Upper lobe of left lung (tissue), 6 donors: ENCODE data around the gene SKOR1. TPM values are rescaled to one million over a fixed set of nuclear protein-coding genes. Genes with fewer than 3 reads are reported as not detected.

Experiments
- ATAC-seq, 2 donors: fragments of 200-7000 bp; cut with Tn5 transposase; one replicate each; pipeline ENCODE4 v1.9.1; 2022; ENCODE audit warnings: mild to moderate bottlenecking in 2 of 2, moderate library complexity in 2 of 2; ENCODE audit not compliant: low FRiP score in 2 of 2
- DNase-seq, 2 donors: peaks; one replicate each; pipeline ENCODE4 v3.0.0-alpha.2; 2019 to 2020
- H3K27ac ChIP-seq, 4 donors: fragments of 200-600 bp; sonication (generic); one replicate each; pipeline ENCODE4 v1.5.1; 2016 to 2019
- H3K27me3 ChIP-seq, 4 donors: fragments of 200-600 bp; sonication (generic); one replicate each; pipeline ENCODE4 v1.5.1; 2017 to 2019
- H3K36me3 ChIP-seq, 4 donors: fragments of 200-600 bp; sonication (generic); one replicate each; pipeline ENCODE4 v1.5.1; 2016 to 2019
- H3K4me1 ChIP-seq, 4 donors: fragments of 200-600 bp; sonication (generic); one replicate each; pipeline ENCODE4 v1.5.1; 2018 to 2019
- H3K4me3 ChIP-seq, 4 donors: fragments of 200-600 bp; sonication (generic); one replicate each; pipeline ENCODE4 v1.5.1; 2017 to 2019; ENCODE audit warnings: mild to moderate bottlenecking in 2 of 4, moderate library complexity in 1 of 4
- H3K9me3 ChIP-seq, 4 donors: fragments of 200-600 bp; sonication (generic); one replicate each; pipeline ENCODE4 v1.5.1; 2018 to 2019
- EP300 ChIP-seq, 4 donors: sonication (generic); formaldehyde crosslinking; IDR thresholded peaks; one replicate each; pipeline ENCODE4 v1.5.1; 2017; ENCODE audit warnings: antibody characterized with exemption in 4 of 4, control low read depth in 2 of 4
- POLR2A ChIP-seq, 4 donors: fragments of 450-650 bp; IDR thresholded peaks; one replicate each; pipeline ENCODE4 v1.5.1; 2016 to 2017; ENCODE audit warnings: antibody characterized with exemption in 4 of 4, mild to moderate bottlenecking in 2 of 4
- POLR2AphosphoS5 ChIP-seq, 2 donors: sonication (generic); formaldehyde crosslinking; IDR thresholded peaks; one replicate each; pipeline ENCODE4 v1.5.1; 2017; ENCODE audit warnings: antibody characterized with exemption in 2 of 2
- WGBS, 2 donors: methylation state at CpG; one replicate each; pipeline ENCODE4 v1.1.5; 2017 to 2018; 5-methylcytosine and 5-hydroxymethylcytosine counted together
- total RNA-seq, 6 donors: library from RNA; depleted of rRNA in 4 of 6; stranded (reverse); fragments of >200 nt in 4 of 6; gene quantifications; one replicate each; pipeline versions ENCODE4 v1.1.0 to v1.2.1, GENCODE V29; 2016 to 2021
- TF ChIP-seq, protein P1 (sequence below), 6 experiments: fragments of 450-650 bp in 4 of 6; fragments of 200-600 bp in 2 of 6; sonication (generic) in 2 of 6; IDR thresholded peaks; one replicate each; pipeline ENCODE4 v1.5.1; 2016 to 2019; ENCODE audit warnings: antibody characterized with exemption in 6 of 6
- donor health status: DM: no; HTN: no; CAD: no; lungs with moderate emphysema.
- donor health status: DM: no; HTN: yes; CAD: no; lungs with severe emphysema.

The SKOR1 gene, protein sequence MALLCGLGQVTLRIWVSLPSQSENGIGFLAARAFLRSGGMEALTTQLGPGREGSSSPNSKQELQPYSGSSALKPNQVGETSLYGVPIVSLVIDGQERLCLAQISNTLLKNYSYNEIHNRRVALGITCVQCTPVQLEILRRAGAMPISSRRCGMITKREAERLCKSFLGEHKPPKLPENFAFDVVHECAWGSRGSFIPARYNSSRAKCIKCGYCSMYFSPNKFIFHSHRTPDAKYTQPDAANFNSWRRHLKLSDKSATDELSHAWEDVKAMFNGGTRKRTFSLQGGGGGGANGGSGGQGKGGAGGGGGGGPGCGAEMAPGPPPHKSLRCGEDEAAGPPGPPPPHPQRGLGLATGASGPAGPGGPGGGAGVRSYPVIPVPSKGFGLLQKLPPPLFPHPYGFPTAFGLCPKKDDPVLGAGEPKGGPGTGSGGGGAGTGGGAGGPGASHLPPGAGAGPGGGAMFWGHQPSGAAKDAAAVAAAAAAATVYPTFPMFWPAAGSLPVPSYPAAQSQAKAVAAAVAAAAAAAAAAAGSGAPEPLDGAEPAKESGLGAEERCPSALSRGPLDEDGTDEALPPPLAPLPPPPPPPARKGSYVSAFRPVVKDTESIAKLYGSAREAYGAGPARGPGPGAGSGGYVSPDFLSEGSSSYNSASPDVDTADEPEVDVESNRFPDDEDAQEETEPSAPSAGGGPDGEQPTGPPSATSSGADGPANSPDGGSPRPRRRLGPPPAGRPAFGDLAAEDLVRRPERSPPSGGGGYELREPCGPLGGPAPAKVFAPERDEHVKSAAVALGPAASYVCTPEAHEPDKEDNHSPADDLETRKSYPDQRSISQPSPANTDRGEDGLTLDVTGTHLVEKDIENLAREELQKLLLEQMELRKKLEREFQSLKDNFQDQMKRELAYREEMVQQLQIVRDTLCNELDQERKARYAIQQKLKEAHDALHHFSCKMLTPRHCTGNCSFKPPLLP
- 1 to 10 TPM in 2 of 6 donors, under 1 TPM in 4; 0.44 to 4.2 (median 0.63) TPM for total RNA-seq

DNA sequence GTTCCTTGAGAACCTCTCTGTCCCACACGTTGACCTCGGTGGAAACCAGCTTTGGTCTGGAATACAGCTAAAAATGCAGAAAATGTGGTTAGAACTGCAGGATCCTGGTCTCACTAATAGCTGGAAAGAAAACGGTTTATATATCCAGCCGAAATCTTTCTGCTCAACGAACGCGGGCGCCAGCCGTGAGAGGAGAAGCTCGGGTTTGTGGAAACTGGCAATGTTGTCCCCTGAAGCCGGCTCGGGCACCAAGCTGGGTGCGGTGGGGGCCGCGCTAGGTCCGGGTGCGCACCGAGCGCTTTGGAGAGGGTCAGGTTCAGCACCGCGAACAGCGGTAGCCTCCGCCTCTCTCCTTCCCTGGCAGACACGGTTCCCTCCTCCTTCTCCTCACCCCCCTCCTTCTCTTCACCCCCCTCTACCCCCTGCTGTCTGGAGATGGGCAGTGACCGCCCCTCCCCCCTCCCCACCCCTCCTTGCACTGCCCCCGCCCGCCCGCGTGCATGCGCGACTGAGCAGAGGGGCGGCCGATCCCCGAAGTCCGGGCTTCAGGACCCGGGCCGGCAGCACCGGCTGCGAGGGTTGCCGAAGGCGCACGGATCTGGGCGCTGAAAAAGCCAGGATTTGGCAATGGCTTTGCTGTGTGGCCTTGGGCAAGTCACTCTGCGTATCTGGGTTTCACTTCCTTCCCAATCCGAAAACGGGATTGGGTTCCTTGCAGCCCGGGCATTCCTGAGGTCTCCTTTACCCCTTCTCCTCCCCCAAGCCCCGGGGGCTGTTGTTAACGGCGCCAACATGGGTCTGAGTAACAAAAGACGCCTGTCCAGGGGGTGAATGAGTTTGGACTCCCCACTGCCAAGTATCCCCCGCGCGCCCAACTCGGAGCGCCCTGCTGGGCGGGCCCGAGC is at the start of gene SKOR1:
SKOR1 (plus strand) TSS at position 534 of the 905 bp plus-strand sequence; CDS start at position 628, 94 bp downstream.
- Histone ChIP-seq H3K4me3 (peak within 1 kb of the TSS in 2 of 4 donors; percentile 11 to 29), H3K27me3 (peaks cover 2 to 100% (median 70%) of the 10 kb centered on the region in 4 donors), H3K27ac (no peak within 1 kb of the TSS), H3K36me3 (no peaks in the 10 kb centered on the region), H3K4me1 (peaks cover 54 to 97% (median 64%) of the 10 kb centered on the region in 4 donors), H3K9me3 (no peaks in the 10 kb centered on the region)
- ATAC-seq (peak in 1 of 2 donors; percentile 28), DNase-seq (peak in 1 of 2 donors; percentile 75)
- TF ChIP-seq, protein P1, sequence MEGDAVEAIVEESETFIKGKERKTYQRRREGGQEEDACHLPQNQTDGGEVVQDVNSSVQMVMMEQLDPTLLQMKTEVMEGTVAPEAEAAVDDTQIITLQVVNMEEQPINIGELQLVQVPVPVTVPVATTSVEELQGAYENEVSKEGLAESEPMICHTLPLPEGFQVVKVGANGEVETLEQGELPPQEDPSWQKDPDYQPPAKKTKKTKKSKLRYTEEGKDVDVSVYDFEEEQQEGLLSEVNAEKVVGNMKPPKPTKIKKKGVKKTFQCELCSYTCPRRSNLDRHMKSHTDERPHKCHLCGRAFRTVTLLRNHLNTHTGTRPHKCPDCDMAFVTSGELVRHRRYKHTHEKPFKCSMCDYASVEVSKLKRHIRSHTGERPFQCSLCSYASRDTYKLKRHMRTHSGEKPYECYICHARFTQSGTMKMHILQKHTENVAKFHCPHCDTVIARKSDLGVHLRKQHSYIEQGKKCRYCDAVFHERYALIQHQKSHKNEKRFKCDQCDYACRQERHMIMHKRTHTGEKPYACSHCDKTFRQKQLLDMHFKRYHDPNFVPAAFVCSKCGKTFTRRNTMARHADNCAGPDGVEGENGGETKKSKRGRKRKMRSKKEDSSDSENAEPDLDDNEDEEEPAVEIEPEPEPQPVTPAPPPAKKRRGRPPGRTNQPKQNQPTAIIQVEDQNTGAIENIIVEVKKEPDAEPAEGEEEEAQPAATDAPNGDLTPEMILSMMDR (IDR thresholded peaks at IDR 0.05), result no peak
- TF ChIP-seq POLR2A (IDR thresholded peaks at IDR 0.05) (no peak), EP300 (IDR thresholded peaks at IDR 0.05) (no peak), POLR2AphosphoS5 (IDR thresholded peaks at IDR 0.05) (no peak)
- WGBS, 2 donors, result 1 to 2% methylated on average over 17 to 42 of the region's 58 CpGs

DNA sequence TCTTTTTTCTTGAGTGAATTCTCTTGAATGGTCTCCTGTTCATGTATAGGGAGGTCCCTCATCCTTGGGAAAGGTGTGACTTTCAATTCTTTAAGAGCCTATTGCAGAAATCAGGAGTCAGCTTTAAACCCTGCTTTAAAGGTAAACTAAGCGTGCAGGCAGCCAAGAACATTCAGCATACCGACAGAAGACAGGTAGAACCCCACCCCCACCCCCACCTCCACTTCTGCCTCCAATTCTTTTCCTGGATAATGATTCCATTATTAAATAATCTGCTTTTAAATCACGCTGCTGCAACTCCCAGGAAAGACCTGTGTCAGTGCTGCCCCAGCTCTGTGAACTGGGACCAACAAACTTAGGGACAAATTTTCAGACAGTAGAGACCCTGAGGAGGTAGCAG is 49.3 kb upstream of the SKOR1 start:
- H3K27me3 ChIP-seq, result no peaks in the 10 kb centered on the region
- TF ChIP-seq POLR2AphosphoS5 (IDR thresholded peaks at IDR 0.05) (no peak), POLR2A (IDR thresholded peaks at IDR 0.05) (no peak)
- no peaks in the 10 kb centered on the region for H3K4me1 ChIP-seq
- H3K9me3 ChIP-seq, result no peaks in the 10 kb centered on the region
- no peaks in the 10 kb centered on the region for H3K36me3 ChIP-seq
- 86 to 96% methylated on average over 3 of the region's 3 CpGs for WGBS, 2 donors
- H3K4me3 ChIP-seq, result no peak overlapping the region
- ATAC-seq, result no peak
- no peak overlapping the region for H3K27ac ChIP-seq
- no peak for DNase-seq

DNA sequence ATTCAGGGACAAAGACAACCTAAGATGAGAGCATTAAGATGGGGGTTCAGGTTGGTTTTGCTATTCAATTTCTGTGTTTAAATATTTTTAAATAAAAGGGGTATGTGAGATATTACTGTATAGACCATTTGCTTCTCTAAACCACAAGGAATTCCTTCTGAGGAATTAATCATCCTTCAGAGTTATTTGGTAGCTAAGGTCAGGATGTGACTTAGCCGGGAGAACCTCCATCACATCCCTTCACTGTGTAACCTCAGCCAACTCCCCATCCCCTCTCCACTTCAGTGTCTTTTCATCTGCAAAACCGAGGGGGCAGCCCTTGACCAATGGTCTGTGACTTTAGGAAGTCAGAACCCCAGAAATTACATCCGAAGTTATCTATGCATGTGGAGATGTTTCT is 48.7 kb upstream of the SKOR1 start:
- Histone ChIP-seq H3K27me3 (no peaks in the 10 kb centered on the region), H3K4me1 (no peaks in the 10 kb centered on the region), H3K9me3 (no peaks in the 10 kb centered on the region), H3K4me3 (no peak overlapping the region), H3K27ac (no peak overlapping the region), H3K36me3 (no peaks in the 10 kb centered on the region)
- WGBS, 2 donors, result 82 to 90% methylated on average over 3 of the region's 3 CpGs
- DNase-seq, result no peak
- no peak for TF ChIP-seq EP300 (IDR thresholded peaks at IDR 0.05)
- no peak for TF ChIP-seq POLR2AphosphoS5 (IDR thresholded peaks at IDR 0.05)
- TF ChIP-seq POLR2A (IDR thresholded peaks at IDR 0.05), result no peak
- TF ChIP-seq, protein P1 (IDR thresholded peaks at IDR 0.05), result no peak
- ATAC-seq, result no peak

DNA sequence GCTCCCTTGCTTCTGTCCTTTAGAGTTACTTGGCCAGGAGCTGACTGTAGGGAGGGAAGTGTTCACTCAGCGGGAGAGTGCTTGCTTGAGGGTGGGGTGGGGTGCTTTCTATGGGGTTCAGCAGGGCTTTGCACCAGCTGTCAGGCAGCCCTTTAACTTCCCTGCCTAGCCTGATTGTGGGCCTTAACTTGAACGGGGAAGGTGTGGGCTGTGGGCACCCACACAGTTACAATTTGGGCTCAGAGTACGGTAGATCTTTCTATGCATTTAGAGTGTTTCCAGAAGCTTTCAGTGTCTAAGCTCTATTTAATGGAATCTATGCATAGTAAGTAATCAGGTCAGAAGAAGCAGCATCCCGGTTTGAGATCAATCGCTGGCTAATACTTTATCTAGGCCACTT is 48.2 kb upstream of the SKOR1 start:
- no peaks in the 10 kb centered on the region for H3K9me3 ChIP-seq
- no peaks in the 10 kb centered on the region for H3K27me3 ChIP-seq
- no peak overlapping the region for H3K4me3 ChIP-seq
- H3K36me3 ChIP-seq, result no peaks in the 10 kb centered on the region
- H3K27ac ChIP-seq, result no peak overlapping the region
- H3K4me1 ChIP-seq, result no peaks in the 10 kb centered on the region
- TF ChIP-seq POLR2AphosphoS5 (IDR thresholded peaks at IDR 0.05) (no peak), EP300 (IDR thresholded peaks at IDR 0.05) (no peak), POLR2A (IDR thresholded peaks at IDR 0.05) (no peak)
- TF ChIP-seq, protein P1 (IDR thresholded peaks at IDR 0.05), result no peak
- WGBS, 2 donors, result 76 to 86% methylated on average over 5 of the region's 5 CpGs
- no peak for DNase-seq
- no peak for ATAC-seq
